ENCODE measurements around the gene ANTKMT.
"Not testable (repeated sequence)": the region's sequence is repeated elsewhere in the genome, so short reads cannot be mapped to it uniquely, and the experiment has no call there.

The ANTKMT gene

DNA sequence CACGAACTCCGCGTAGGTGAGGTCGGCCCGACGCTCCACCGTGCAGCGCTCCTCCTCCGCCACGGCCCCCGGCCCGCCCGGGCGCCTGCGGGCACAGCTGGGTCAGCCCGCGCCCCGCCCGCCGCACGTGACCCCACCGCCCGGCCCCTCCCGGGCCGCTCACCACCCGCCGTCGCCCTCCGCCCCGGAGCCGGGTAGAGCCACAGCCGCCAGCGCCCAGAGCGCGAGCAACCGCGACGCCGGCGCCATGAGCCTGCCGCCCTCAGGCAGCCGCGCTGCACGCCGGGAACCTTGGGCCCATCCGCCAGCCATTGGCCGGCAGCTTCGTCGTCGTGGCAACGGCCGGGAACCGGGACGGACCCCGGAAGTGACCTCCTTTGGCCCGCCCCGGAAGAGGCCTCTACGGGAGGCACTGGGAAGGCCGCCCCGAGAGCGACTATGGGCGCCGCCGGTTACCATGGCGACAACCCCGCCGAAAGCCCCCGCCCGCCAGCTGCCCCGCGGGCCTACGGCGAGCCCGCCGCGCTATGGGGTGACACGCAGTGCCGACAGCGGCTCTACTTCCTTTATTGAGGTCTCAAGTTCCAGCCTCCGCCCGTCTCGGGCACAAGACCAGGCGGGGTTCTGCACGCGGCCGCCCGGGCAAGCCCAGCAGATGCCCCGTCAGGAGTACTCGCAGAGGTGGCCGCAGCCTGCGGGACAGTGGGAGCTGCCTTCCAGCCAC lies 36.7 kb upstream of the ANTKMT start, which contains the start of gene JMJD8:
TSS of gene JMJD8 (minus strand) at position 264 of the 724 bp plus-strand sequence. CDS start at position 249, 15 bp downstream.
- TF ChIP-seq JUND (IDR thresholded peaks at IDR 0.05; ENCODE audit: low read depth): no peak
- in situ Hi-C loops (cut with HindIII; ENCODE audit: low pct_unique_long_range_greater_than_20kb, low sequenced_read_pairs): no loop called here
- DNase-seq (ENCODE audit: low read depth in 1 of 2, low spot score in 1 of 2): peak; percentile 97 to 99

DNA sequence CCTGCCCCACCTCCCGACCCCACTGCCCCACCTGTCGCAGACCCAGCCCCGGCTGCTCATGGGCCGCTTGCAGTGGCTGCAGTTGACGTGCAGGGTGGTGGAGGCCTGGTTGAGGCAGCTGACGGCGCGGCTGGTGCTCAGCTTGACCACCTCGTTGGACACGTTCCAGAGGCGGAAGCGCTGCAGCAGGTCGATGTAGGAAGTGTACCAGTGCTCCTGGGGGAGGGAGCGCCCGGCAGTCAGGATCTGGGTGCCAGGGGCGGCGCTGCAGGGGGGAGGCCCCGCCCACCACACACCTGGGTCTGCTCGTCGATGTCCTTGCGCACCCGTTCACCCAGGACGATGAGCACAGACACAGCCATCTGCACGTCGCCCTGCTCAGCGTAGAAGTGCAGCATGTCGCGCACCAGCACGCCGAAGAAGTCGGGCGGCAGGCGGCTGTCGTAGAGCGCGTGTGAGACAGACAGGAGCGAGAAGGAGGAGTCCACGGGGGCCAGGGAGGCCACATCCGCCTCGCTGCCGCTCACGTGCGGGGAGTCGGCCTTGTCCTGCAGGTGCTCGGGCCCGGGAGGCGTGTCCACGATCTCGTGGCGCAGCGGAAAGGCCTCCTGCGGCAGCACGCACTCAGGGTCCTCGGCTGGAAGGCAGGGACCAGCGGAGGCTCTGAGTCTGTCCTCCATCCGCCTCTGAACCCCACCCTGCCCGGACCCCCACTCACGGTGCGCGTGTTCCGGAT lies 35.8 kb upstream of the ANTKMT start:
- no peak for TF ChIP-seq JUND (IDR thresholded peaks at IDR 0.05; ENCODE audit: low read depth)
- DNase-seq (ENCODE audit: low read depth in 1 of 2, low spot score in 1 of 2): no peak
- in situ Hi-C loops (cut with HindIII; ENCODE audit: low pct_unique_long_range_greater_than_20kb, low sequenced_read_pairs): no loop called here

DNA sequence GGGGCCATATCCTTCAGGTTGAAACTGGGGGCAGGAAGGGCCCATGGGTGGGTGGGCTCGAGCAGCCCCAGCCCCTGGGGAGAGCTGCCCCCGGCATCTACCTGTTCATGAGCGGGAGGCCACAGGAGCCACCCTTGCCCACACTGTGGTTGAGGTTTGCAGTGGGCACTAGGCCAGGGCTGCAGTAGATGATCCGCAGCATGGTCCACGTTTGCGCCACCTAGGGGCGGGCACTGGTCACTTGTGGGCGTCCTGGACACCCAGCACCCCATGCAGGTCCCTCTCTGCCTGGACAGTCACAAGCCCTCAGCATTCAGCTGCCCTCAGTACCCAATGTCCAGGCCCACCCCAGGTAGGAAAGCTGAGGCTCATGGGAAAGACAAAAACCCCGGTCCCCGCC lies 35.0 kb upstream of the ANTKMT start:
- in situ Hi-C loops (cut with HindIII; ENCODE audit: low pct_unique_long_range_greater_than_20kb, low sequenced_read_pairs): no loop called here
- peak in 1 of 2 experiments; percentile 79 for DNase-seq (ENCODE audit: low read depth in 1 of 2, low spot score in 1 of 2)
- TF ChIP-seq JUND (IDR thresholded peaks at IDR 0.05; ENCODE audit: low read depth): no peak

DNA sequence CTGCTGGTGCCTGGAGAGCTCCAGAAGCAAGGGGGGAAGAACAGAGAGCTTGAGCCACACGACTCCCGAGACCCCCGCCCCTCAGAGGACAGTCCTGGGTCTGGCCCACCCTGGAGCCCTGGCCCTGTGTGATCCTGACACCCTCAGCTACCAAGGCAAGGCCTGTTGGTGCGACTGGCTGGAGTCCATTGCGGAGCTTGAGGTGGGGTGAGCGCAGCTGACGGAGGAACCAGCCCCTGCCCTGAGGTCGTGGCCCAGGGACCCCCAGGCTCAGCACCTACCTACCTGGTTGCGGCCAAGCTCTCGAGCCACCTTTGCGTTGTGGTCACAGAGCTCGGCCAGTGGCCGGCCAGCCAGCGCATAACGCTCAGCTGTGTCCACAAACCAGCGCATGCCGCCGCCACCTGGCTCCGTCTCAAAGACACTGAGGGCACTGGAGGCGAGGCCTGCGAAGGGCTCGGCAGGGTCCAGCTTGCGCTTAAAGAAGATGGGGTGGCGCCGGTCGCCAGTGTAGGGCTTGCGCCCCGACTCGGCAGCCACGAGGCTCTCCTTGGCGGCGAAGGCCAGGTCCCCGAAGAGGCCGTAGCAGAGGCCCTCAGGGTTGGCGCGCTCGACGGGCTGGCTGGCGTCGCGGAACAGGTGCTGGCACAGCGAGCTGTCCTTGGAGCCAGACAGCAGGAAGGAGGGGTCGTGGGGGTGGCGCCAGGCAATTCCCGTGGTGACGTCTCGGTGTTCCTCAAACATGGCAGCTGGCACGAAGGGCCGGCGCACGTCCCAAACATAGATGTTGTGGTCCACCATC lies 34.3 kb upstream of the ANTKMT start:
- in situ Hi-C loops (cut with HindIII; ENCODE audit: low pct_unique_long_range_greater_than_20kb, low sequenced_read_pairs): no loop called here
- no peak for DNase-seq (ENCODE audit: low read depth in 1 of 2, low spot score in 1 of 2)
- TF ChIP-seq JUND (IDR thresholded peaks at IDR 0.05; ENCODE audit: low read depth): no peak

DNA sequence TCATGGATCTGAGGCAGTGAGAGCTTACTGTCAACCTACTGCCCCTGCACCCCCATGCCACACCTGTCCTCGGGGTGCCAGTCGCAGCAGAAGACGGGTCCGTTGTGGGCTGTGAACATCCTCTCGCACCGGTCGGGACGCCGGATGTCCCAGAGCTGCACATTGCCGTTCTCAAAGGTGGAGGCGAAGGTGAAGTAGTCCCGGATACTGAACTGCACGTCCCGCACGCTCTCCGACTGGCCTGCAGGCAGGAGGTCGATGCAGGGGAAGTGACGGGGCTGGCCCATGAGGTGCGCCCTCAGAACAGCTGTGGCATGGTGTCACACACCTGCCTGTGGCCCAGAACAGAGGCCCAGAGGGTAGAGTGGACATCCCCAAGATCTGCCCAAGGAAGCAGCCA lies 33.4 kb upstream of the ANTKMT start:
- no peak for DNase-seq (ENCODE audit: low read depth in 1 of 2, low spot score in 1 of 2)
- in situ Hi-C loops (cut with HindIII; ENCODE audit: low pct_unique_long_range_greater_than_20kb, low sequenced_read_pairs): no loop called here
- no peak for TF ChIP-seq JUND (IDR thresholded peaks at IDR 0.05; ENCODE audit: low read depth)

DNA sequence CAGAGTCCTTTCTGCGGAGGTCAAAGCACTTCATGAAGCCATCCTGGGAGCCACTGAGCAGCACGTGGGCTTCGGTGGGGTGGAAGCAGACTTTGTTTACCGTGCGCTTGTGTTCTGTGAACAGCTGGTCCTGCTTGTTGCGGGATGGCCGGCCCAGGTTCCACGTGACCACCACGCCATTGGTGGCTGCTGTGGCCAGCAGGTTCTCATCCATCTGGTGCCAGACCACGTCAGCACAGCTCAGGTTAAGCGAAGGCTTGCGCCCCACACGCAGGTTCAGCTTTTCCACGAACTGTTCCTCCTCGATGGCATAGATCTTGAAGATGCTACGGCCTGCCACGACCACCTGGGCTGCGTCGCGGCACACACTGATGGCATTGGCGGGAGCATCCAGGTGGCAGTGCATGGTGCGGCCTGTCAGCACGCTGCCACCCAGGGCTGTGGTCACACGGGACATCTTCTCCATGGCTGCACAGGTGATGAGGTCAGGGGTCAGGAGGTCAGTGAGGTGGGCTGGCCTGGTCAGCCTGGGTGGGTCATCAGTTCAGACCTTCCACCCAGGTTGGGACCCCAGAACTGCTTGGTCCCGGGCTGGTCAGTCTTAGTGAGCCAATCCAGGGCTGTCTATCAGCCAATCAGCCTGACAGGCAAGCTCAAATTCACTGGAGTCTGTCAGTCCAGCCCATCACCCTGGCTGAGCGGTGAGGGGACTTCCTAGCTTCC lies 31.6 kb upstream of the ANTKMT start:
- no peak for TF ChIP-seq JUND (IDR thresholded peaks at IDR 0.05; ENCODE audit: low read depth)
- in situ Hi-C loops (cut with HindIII; ENCODE audit: low pct_unique_long_range_greater_than_20kb, low sequenced_read_pairs): no loop called here
- DNase-seq (ENCODE audit: low read depth in 1 of 2, low spot score in 1 of 2): no peak

DNA sequence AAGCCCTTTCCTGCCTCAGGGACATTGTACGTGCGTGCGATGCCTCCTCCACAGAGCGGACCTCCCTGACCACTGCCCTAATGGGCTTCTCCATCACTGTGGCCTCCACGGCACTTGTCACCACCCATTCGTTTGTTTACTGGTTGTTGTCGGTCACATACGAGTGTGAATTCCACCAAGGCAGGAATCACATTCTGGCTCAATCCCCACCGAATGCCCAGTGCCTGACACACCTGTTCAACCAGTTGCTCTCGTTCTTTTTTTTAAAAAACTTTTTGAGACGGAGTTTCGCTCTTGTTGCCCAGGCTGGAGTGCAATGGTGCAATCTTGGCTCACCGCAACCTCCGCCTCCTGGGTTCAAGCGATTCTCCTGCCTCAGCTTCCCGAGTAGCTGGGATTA lies 29.7 kb upstream of the ANTKMT start:
- in situ Hi-C loops (cut with HindIII; ENCODE audit: low pct_unique_long_range_greater_than_20kb, low sequenced_read_pairs): not testable (repeated sequence)
- DNase-seq (ENCODE audit: low read depth in 1 of 2, low spot score in 1 of 2): peak in 1 of 2 experiments; percentile 58

GRCh38 chr16:692356-693108 lies 28.4 kb upstream of the ANTKMT start:
- no peak for TF ChIP-seq JUND (IDR thresholded peaks at IDR 0.05; ENCODE audit: low read depth)
- no peak for DNase-seq (ENCODE audit: low read depth in 1 of 2, low spot score in 1 of 2)
- in situ Hi-C loops (cut with HindIII; ENCODE audit: low pct_unique_long_range_greater_than_20kb, low sequenced_read_pairs): no loop called here

DNA sequence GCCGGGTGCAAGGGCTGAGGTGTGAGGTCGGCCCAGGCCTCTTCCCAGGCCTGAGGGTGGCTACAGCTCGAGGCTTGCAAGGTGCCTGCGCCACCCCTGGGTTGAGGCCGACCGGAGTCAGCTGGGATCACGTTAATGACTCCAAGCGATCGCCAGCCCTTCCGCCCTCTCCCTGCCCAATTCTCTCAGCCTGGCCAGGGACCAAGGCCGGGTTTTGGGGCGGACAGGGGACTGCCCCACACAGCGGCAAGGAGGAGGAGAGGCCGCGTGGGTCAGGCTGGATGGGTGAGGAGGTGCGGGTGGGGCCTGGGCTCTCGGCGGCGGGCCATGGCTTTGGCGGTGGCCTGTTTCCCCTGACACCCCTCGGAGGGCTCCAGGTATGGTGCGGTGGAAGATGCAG lies 27.6 kb upstream of the ANTKMT start:
- in situ Hi-C loops (cut with HindIII; ENCODE audit: low pct_unique_long_range_greater_than_20kb, low sequenced_read_pairs): no loop called here
- DNase-seq (ENCODE audit: low read depth in 1 of 2, low spot score in 1 of 2): no peak
- no peak for TF ChIP-seq JUND (IDR thresholded peaks at IDR 0.05; ENCODE audit: low read depth)

DNA sequence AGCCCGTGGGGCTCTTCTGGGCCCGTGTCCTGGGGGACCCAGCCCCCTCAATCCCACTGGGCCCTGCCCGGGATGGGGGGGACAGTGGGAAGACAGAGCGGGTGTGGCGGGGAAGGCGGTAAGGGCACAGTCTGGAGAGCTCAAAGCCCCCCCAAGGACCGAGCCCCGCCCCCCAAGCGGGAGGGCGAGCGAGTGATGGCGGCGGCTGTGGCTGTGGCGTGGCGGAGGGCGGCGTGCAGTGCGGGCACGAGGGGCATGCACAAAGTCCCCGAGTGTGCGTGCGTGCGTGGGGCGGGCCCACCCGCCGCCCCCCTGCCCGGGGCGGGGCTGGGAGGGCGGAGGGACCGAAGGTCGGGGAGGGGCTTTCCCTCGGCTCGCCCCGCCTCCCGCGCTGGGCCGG lies 27.2 kb upstream of the ANTKMT start:
- DNase-seq (ENCODE audit: low read depth in 1 of 2, low spot score in 1 of 2): no peak
- TF ChIP-seq JUND (IDR thresholded peaks at IDR 0.05; ENCODE audit: low read depth): no peak
- in situ Hi-C loops (cut with HindIII; ENCODE audit: low pct_unique_long_range_greater_than_20kb, low sequenced_read_pairs): no loop called here

GRCh38 chr16:694187-694862 lies 26.6 kb upstream of the ANTKMT start:
- no peak for DNase-seq (ENCODE audit: low read depth in 1 of 2, low spot score in 1 of 2)
- in situ Hi-C loops (cut with HindIII; ENCODE audit: low pct_unique_long_range_greater_than_20kb, low sequenced_read_pairs): no loop called here
- TF ChIP-seq JUND (IDR thresholded peaks at IDR 0.05; ENCODE audit: low read depth): no peak

Measured in T47D (cell line).